ENCODE data around the gene FOXK2.

GRCh38 chr17:82560252-82560642 is 40.7 kb downstream of the FOXK2 start:
- TF ChIP-seq YY1 (IDR thresholded peaks at IDR 0.05; ENCODE audit: insufficient read depth, insufficient read length) (no peak), SUZ12 (IDR thresholded peaks at IDR 0.05; ENCODE audit: extremely low read depth, insufficient read depth, insufficient read length) (no peak)
